Measurements from ENCODE around the gene HIRA. TPM values are rescaled to one million over a fixed set of nuclear protein-coding genes. Genes with fewer than 3 reads are reported as not detected.
A peak's percentile ranks its signal among the peaks of the same experiment; 100 is the strongest.

The HIRA gene
- total and polyA plus RNA-seq, 2 of the 8 experiments (the other 6 are each of a cell fraction or from before 2014, with no cell fraction given) = 34.9 to 67.2 TPM

DNA sequence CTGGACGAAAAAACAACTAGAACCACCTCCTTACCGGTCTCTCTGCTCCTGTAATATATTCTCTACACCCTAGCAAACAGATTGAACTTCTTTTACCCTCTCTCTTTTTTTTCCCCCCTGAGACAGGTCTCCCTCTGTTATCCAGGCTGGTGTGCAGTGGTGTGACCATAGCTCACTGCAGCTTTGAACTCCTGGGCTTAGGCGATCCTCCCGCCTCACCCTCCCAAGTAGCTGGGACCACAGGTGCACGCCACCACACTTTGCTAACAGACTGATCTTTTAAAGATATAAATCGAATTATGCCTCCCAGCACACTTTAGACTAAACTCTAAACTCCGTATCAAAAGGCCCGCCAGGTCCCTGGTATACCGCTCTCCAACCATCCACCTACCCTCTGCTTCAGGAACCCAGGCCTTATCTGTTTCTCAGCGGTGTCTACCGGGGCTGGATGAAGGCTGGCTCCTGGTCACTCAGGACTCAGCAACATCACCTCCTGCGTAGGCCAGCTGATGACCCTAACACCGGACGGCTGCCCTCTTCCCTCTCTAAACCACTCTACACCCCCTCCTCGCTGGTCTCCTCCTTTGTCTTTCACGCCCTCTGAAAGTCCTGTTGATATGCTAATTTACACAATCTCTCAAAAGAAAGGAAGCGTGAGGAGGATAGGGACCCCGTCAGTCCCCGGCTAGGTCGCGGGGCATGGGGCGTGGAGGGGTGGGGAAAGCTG is 15.2 kb upstream of the HIRA start:
- Histone ChIP-seq H2BK5ac (ENCODE audit: low read depth, low read length) (peak overlapping the region; percentile 90; the same call in 1 of the 2 replicates), H3K79me1 (ENCODE audit: low read depth, low read length) (peaks cover 10% of the 10 kb centered on the region), H3K79me2 (ENCODE audit: control insufficient read depth in 1 of 2, insufficient read depth in 2 of 2, low read length in 2 of 2) (peaks cover 3 to 37% of the 10 kb centered on the region in 2 experiments; a peak in 3 of 4 replicates), H3K23ac (ENCODE audit: insufficient read length) (no peak overlapping the region), H3K4me3 (ENCODE audit: extremely low read depth in 1 of 4, insufficient read depth in 2 of 4, low read depth in 3 of 4, low read length in 4 of 4) (peak overlapping the region; percentile 75 to 96 (median 86)), H2AK5ac (ENCODE audit: low read depth, low read length) (no peak overlapping the region), H2BK120ac (replicated peaks; ENCODE audit: low read depth, low read length) (no peak overlapping the region), H3K27me3 (replicated peaks in 1 of 4; ENCODE audit: control insufficient read depth in 3 of 4, extremely low read depth in 1 of 4, insufficient read depth in 3 of 4, low read length in 3 of 4) (no peaks in the 10 kb centered on the region; a peak in 2 of 7 replicates), H4K5ac (ENCODE audit: insufficient read length, low read depth, low read length) (no peak overlapping the region), H3K9me3 (ENCODE audit: insufficient read depth in 2 of 2, low read depth in 1 of 2, low read length in 1 of 2) (no peaks in the 10 kb centered on the region), H2BK12ac (ENCODE audit: low read depth, low read length) (no peak overlapping the region), H2BK15ac (ENCODE audit: low read length) (no peak overlapping the region), H3K4ac (replicated peaks; ENCODE audit: insufficient read length, low read depth, low read length) (no peak overlapping the region), H3K18ac (ENCODE audit: extremely low read depth, low read length) (peak overlapping the region; percentile 52; the same call in 1 of the 2 replicates), H4K91ac (replicated peaks; ENCODE audit: insufficient read length, low read length) (no peak overlapping the region), H3K14ac (ENCODE audit: insufficient read length) (no peak overlapping the region), H3K9ac (replicated peaks in 1 of 4; ENCODE audit: extremely low read depth in 1 of 4, low read depth in 3 of 4, low read length in 3 of 4) (peak overlapping the region; percentile 70 to 99 (median 91)), H3K27ac (ENCODE audit: low read depth, low read length) (peak overlapping the region; percentile 90), H3K56ac (replicated peaks; ENCODE audit: insufficient read length, low read depth, low read length) (no peak overlapping the region), H2AFZ (ENCODE audit: low read length) (no peak overlapping the region), H3K23me2 (ENCODE audit: low read depth, low read length) (peaks cover 7% of the 10 kb centered on the region; the same call in 1 of the 2 replicates), H3K36me3 (ENCODE audit: control insufficient read depth in 2 of 4, insufficient read depth in 4 of 4, low read length in 3 of 4) (peaks cover 4 to 15% (median 8%) of the 10 kb centered on the region in 4 experiments; a peak in 5 of 8 replicates), H3K4me1 (replicated peaks in 1 of 4; ENCODE audit: control insufficient read depth in 3 of 4, insufficient read depth in 4 of 4, low read length in 3 of 4) (peaks cover 0 to 8% (median 3%) of the 10 kb centered on the region in 4 experiments; a peak in 2 of 7 replicates), H4K8ac (ENCODE audit: extremely low read depth, insufficient read depth, low read length) (0 out of 2 replicates have a peak overlapping the region, but pooled peaks have one; percentile 94), H3K4me2 (ENCODE audit: insufficient read depth in 1 of 2, low read depth in 2 of 2, low read length in 2 of 2) (peak overlapping the region; percentile 63 to 82), H2BK20ac (ENCODE audit: low read length) (no peak overlapping the region), H4K20me1 (replicated peaks in 1 of 2; ENCODE audit: control insufficient read depth in 1 of 2, insufficient read depth in 2 of 2, low read length in 2 of 2) (peaks cover 23 to 40% of the 10 kb centered on the region in 2 experiments)
- TF ChIP-seq NANOG (IDR thresholded peaks at IDR 0.05; ENCODE audit: insufficient read depth, low read depth, low read length, poor library complexity, severe bottlenecking) = peak; percentile 40
- no peak for TF ChIP-seq BCL11A (IDR thresholded peaks at IDR 0.05; ENCODE audit: low read depth in 2 of 2, low read length in 2 of 2)
- peak in 1 of 2 experiments; percentile 43; a peak in 1 of 4 replicates for TF ChIP-seq SIN3A (conservative IDR thresholded peaks at IDR 0.05 in 1 of 2, IDR thresholded peaks at IDR 0.05 in 1 of 2; ENCODE audit: low read depth in 1 of 2, low read length in 2 of 2)
- no peak for DNase-seq (ENCODE audit: low read depth in 1 of 2, low spot score in 2 of 2)
- ChIA-PET POLR2A (ENCODE audit: partially characterized antibody) (interaction anchor here (0.9 to 6.7 kb wide), 16 partner anchors 9 to 324 kb away, joined by 3 to 127 read pairs (median 4); partner anchors contain the start of genes CDC45, CLTCL1, DGCR2 and HIRA), CTCF (ENCODE audit: partially characterized antibody) (interaction anchor here (0.5 to 1.8 kb wide), 3 partner anchors 28 to 183 kb away, joined by 3 to 4 read pairs (median 3); no protein-coding TSS in a partner anchor)
- FAIRE-seq = no peak
- 36% methylated on average over 17 of the region's 22 CpGs; no CpG with 5 or more reads in 1 of the 2 experiments for WGBS, 2 experiments (ENCODE audit: extremely low coverage in 1 of 2, insufficient coverage in 1 of 2, insufficient read length in 1 of 2, insufficient replicate concordance in 2 of 2, low coverage in 1 of 2, low lambda C conversion rate in 2 of 2, missing lambda C conversion rate in 1 of 2)
